PC-3 (cell line): ENCODE measurements around the gene SLC5A6.

Experiments
- EZH2 ChIP-seq: fragments of 300-600 bp; sonication (generic); IDR thresholded peaks from one replicate; pipeline ENCODE4 v1.6.1; 2017; ENCODE audit warnings: antibody characterized with exemption, mild to moderate bottlenecking, low read length; ENCODE audit not compliant: unreplicated experiment
- TF ChIP-seq, protein P1 (sequence below): fragments of 300-600 bp; sonication (generic); conservative IDR thresholded peaks from 2 replicates; pipeline ENCODE4 v1.5.1; 2017; ENCODE audit warnings: antibody characterized with exemption, low read depth, mild to moderate bottlenecking, low read length

DNA sequence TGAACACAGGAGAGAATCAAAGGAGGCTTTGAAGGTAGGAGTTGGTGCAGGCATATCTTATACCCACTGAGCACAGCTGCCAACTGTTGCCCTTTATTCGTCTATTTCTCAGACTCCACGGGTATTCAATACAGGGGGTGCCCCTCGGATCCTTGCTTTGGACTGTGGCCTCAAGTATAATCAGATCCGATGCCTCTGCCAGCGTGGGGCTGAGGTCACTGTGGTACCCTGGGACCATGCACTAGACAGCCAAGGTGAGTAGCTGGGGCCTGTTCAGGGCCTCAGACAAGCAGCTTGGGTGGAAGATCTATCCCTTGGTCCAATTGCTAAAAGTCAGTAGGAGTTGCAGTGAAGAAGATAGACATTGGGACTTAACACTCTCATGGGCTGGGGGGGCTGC, 10.3 kb upstream of the SLC5A6 start:
- TF ChIP-seq, protein P1, sequence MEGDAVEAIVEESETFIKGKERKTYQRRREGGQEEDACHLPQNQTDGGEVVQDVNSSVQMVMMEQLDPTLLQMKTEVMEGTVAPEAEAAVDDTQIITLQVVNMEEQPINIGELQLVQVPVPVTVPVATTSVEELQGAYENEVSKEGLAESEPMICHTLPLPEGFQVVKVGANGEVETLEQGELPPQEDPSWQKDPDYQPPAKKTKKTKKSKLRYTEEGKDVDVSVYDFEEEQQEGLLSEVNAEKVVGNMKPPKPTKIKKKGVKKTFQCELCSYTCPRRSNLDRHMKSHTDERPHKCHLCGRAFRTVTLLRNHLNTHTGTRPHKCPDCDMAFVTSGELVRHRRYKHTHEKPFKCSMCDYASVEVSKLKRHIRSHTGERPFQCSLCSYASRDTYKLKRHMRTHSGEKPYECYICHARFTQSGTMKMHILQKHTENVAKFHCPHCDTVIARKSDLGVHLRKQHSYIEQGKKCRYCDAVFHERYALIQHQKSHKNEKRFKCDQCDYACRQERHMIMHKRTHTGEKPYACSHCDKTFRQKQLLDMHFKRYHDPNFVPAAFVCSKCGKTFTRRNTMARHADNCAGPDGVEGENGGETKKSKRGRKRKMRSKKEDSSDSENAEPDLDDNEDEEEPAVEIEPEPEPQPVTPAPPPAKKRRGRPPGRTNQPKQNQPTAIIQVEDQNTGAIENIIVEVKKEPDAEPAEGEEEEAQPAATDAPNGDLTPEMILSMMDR: no peak
- no peak for TF ChIP-seq EZH2
